ENCODE data around the gene GALNT10.

The GALNT10 gene

DNA sequence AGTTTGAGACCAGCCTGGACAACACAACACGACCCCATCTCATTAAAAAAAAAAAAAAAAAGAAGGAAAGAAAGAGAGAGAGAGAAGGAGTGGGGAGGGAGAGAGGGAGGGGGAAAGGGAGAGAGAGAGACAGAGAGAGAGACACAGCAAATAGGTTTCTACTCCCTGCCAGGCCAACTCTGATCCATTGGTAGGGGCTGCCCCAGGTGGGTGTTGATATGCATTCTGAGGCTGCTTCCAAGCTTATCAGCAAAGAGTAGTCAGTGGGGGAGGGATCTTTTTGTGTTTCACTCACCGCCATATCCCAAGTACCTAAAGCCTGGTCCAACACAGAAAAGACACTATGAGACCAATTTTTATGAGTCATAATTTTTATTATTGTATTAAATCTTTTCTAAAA is 198.3 kb downstream of the GALNT10 start:
- DNase-seq: no peak

DNA sequence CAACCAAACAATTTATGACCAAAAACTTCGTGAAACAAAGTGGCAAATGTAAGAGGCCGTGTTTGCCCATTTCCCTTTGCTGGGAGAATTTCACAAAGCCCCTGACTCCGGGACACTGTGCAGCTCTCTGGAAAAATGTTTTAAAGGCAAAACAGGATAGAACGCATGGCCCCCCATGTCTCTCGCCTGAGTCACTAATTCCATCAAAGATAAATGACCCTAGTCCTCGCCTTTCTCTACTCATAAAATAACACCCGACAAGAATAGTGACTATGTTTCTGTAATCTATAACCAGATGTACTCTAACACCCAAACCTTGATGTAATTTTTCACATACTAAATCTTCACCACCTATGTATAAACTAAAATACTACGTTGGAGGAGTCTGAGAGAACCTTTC is 199.6 kb downstream of the GALNT10 start:
- no peak for DNase-seq

DNA sequence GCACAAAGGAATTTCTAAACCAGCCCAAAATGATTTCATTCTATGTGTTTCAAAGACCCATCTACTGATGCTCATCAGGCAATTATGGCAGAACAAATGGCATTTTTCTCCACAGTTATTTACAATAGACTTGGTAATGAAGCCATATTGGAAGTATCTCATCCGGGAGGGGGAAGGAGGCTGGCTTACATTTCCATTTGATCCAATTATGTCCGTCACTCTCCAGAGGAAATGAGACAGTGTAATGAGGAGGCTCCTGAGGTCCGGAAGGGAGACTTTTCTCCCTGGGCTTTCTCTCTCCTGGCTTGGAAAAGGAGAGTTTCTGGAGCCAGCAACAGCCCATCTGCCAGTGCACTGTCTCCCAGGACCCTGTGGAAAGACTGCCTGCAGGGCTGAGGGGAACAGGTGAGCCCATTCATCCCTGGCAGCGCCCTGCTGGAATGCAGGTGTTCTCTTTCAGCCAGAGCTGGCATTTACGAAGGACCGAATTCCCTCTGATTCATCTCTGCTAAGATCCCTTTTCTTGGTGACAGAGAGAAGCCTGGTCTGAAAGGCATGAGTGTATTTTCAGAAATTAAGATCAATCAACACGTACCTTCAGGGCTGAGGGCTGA is 200.3 kb downstream of the GALNT10 start:
- no peak for DNase-seq

DNA sequence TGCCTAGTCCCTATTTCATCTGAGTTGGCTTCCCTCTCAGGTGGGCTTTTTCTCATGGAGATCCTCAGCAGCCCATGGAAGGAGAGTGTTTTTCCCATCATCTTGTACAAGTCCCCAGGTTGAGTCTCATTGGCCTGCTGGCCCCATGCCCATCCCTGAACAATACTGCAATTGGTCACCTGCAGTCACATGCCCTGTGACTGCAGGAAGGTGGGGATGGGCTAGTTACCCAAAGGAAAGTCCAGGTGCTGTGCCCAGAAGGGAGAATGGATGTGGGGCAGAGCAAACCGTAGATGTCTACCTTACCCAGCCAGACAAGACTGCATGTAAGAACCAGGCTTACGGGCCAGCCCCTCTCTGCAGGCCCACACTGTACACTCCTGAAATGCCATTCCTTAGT is 201.3 kb downstream of the GALNT10 start:
- no peak for DNase-seq

DNA sequence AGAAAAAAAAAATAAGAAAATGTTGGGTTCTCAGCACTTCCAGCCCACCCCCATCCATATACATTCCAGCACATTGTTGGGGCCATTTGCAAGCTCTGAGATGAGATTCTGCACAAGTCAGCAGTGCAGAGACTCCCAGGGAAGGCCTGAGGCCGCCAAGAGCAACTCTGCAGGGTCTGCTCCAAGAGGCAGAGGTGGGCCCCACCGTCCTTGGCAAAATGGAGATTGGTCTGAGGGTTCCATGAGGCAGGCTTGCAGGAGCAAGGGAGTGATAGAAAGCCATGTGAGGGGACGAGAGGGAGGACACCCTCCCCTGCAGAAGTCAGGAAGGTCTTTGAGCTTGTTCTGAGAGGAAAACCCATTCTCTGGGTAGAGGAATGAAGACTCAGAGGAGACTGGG is 203.3 kb downstream of the GALNT10 start:
- no peak for DNase-seq

DNA sequence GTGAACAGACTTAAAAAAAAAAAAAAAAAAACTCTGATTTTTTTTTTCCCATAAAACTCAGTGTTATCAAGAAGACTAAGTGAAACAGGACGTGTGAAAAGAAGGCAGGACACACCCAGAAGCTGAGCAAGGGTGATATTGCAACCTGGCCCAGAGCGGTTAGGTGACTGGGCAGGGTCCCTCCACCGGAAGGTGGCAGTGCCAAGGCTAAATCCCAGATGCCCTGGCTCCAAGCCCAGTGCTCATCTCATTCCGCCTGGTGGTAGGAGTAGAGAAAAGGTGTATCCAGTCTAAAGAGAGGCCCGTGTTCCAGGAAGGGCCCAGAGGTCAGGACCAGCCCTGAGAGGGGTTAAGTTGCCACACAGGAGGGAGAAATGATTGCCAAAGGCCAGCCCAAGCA is 203.8 kb downstream of the GALNT10 start:
- no peak for DNase-seq

DNA sequence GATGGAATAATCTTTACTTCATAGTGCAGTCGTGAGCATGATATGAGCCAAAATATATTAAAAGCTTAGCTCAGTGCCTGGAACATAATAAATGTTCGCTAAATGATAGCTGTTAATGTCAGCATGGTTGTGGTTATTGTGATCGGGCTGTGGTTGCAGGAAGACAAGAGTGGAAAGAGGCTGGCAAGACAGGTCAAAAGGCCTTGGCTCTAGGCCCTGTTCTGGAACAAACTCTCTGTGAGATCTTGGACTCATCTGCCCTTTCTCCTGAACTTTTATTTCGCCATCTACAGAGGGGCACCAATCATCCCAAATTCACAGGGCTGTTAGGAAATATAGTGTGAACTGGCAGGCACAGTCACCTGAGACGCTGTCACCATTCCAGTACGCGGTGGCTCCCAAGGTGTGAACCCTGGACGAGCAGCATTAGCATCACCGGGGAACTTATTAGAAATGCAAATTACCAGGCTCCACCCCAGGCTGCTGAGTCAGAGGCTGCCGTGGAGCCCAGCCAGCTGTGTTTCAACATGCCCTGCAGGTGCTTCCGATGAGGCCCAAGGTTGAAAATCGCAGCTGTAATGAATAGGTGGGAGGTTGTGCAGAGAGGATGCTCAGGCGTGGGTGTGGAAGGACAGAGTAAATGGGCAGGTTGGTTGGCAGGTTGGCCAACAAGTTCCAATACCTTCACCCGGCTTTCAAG is 205.0 kb downstream of the GALNT10 start:
- no peak for DNase-seq

DNA sequence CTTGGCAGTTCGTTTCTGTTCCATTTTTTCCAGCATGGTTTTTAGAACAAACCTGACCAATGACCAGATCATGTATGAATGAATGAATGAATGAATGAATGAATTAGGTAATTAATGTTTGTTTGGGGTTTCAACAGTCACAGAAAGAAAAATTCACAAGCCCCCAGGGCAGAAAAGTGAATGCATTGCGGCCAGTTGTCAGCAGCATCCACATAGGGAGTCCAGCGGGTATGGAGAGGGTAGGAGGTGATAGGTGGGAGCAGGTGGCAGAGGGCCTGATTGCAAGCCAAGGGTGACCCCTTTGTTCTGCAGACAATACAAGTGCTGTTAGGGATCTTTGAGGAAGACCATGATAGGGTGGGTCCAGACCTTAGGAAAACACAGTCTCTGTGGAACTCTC is 205.6 kb downstream of the GALNT10 start:
- DNase-seq: no peak

DNA sequence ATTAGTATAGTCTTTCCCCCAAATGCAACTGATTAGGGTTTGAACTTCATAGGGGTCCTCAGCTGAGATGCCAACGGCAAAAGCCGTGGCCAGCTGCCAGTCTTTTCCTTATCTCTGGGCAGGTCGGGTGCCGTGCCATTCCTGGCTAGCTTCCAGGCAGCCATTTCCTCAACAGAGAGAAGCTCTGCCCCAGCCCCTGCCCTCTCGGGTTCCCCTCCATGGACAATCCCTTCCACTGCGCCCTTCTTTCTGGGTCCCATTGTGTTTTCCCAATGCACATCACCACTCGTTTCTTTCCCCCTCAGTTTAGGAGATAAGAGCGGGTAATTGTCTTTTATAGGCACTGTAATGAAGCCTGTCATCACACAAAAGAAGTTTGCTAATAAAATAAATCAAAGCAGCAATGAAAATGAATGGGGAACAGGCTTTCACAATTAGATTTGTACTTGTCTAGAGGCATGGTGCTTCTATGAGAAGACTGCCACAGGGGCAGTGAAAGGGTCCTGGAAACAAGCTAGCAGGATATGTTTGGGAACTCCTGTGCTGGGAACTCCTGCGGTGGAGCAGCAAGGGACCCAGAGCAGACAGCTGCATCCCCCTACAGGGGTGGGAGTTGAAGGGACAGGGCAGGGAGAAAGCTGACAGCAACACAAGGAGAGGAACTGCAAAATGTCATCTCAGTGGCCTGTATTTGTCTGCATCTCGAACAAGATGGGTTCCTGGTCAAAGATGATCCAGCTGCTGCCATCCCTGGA is 207.3 kb downstream of the GALNT10 start:
- no peak for DNase-seq

DNA sequence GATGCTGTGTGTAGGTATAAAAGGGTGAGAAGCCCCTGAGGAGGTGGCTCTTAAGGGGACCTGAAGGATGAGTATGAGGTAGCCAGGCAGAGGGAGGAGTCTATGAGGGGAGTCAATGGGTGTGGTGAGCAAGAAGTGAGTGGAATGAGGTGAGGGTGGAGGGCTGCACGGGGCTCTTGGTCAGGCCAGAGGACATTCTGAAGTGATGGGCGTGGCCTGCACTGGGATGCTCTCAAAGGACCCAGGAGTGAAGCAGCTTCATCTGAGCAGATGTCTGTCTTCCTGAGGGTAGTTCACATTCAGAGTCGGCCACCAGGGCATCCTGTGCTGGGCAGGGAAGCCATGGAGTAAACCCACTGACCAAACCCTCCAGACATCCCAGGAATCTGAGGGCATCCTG is 210.1 kb downstream of the GALNT10 start:
- no peak for DNase-seq

DNA sequence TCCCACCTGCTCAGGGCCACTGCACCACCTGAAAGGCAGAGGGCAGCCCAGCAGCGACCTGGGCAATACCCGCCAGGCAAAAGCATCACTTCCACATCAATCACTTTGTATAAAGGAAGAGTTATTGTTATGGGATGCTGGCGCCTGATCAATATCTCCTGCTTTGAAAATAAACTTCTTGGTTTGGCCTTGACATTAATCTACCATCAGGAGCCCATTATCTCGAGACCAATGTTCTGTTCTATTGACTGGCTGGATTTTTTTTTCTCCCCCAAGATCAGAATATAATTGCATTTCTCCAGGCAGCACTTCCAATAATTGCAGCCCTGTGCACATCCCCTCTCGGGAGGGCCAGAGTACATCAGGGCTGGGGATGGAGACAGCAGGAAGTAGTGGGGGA is 210.8 kb downstream of the GALNT10 start:
- no peak for DNase-seq

DNA sequence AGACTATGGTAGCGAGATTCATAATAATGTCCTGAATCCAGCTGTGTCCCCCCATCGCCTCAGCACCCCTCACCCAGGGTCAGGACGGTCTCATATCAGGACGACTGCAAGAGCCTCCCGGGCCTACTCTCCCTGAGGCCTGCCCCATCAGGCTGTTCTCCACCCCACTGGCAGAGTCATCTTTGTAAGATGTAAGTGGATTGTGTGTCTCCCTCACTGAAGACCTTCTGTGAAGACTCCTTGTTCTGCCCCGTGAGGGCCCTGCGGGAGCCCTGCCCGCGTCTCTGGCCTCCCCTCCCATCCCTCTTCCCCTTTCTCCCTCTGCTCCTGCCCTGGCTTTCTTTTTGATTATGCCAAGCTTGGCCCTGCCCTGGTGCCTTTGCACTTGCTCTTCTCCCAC is 211.4 kb downstream of the GALNT10 start:
- DNase-seq: no peak

DNA sequence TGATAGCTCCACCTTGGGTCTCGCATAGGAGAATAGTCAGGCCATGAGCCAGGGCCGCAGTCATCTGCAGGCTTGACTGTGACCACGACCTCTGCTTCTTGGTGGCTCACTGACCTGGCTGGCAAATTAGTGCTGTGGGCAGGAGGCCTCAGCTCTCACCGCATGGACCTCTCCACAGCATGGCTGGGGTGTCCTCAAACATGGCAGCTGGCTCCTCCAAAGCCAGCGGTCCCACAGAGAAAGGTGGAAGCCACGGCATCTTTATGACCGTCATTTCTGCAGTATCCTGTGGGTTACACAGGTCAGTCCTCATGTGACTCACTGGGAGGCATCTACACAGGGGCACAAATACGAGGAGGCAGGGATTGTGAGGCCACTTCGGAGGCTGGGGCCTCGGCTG is 212.1 kb downstream of the GALNT10 start:
- DNase-seq: no peak

DNA sequence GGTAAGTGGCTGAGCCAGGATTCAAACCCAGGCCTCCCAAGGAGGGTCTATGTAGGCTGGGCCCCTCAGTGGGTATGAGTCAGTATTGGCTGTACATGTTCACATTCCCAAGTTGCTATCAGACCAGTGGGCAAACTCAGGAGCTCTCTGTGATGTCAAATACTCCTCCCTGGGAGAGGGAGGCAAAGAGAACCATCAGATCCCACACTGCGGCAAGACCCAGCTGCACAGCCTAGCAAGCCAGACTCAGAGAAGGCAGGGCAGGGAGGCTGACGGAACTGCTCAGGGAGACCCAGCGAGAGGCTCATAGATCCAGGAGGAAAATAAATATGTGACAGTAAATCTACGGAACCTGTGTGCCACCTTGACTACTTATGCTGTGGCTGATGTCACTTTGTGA is 212.7 kb downstream of the GALNT10 start:
- no peak for DNase-seq

DNA sequence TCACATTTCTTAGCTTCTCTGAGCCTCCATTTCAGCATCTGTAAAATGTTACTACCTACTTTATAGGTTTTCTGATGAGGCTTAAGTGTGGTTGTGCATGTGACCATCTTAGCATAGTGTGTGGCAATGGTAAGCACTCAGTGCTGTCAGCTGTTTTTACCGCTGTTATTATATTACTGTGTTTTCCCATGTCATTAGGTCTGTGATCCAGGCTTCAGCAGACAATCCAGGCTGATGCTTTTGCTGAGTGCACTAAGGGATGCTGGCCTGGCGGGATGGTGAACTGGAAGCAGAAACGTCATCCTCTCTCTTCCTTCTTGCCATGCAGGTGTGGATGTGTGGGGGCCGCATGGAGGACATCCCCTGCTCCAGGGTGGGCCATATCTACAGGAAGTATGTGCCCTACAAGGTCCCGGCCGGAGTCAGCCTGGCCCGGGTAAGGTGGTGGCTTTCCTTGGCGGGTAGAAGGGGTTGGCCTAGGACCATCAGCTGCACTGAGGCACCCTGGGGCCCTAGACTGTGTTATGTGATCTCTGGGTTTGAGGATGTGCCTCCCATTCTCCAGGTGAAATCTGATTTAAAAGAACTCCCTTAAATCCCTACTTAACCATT is 213.3 kb downstream of the GALNT10 start:
- DNase-seq: no peak

DNA sequence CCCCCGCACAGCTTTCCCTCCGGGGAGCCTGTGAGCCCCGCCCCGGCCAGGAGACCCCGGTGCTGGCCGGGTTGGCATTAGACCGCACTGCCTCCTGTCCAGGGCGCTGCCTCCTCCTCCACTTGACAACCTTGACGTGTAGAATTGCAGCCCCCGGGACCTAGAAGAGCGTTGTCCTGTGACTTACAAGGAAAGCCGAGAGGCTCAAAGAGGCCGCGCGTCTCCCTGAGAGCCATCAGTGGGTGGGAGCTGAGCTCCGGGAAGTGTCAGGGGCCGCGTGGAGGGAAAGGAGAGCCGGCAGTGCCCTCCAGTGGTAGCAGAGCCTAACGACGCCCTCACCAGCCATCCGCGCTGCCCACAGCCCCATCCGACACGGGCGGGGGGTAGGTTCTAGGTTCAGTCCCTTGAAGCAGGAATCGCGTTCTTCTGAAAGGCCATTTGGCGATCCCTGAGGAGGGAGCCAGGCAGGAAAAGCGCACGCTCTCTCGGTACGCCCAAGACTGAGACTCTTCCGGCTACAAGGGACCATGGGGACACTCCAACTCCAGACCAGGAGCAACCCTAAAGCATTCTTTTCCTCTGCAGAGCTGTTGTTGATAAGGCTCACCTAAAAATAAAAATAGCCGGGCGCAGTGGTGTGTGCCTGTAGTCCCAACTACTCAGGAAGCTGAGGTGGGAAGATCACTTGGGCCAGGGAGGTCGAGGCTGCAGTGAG is 214.7 kb downstream of the GALNT10 start:
- DNase-seq: peak; percentile 52

DNA sequence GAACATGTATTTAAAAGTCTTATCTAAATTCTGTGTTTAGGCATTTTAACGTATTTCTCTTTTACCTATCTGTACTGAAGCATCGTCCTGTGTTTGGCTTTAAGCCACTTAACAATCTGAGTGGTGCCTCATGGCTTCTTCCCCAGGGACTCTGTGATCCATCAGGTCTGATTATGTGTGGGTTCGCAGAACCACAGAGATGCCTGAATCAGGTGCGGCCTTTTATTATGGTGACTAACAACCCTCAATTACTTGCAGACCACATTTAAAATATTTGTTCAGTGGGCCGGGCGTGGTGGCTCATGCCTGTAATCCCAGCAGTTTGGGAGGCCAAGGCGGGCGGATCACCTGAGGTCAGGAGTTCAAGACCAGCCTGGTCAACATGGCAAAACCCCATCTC is 215.7 kb downstream of the GALNT10 start:
- DNase-seq: no peak

DNA sequence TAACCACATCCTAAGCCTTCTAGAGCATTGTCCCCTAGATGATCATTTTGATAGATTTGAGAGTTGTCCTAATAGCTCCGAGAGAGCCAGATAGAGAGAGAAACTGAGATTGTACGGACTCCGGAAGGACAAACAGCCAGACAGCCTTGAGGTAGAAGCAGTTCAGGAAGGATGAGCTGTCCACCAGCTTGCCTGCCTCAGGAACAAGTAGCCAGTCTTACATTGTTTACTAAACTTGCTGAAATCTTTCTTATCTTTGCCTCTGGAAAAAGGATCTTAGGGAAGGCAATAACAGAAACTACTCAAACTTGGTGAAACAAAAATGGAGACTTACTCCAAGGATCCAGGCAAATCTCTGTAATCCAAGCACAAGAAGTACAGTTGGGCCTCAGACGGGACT is 216.3 kb downstream of the GALNT10 start:
- no peak for DNase-seq

DNA sequence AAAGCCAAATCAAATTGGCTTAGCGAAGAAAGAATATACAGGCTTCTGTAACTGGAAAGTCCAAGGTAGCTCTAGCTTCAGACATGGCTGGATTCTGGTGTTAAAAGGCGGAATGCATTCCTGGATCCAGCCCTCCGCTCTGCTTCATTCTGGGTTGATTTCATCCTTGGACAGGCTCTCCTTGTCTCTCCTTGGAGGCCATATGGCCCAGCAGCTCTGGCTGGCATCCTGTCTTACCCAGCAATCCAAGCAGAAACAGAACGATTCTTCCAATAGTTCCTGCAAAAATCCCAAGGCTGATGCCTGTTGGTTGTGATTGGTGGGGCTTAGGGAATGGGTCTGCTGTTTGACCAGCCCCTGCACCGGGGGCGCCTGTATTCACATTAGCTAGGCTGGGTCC is 218.3 kb downstream of the GALNT10 start:
- DNase-seq: no peak

DNA sequence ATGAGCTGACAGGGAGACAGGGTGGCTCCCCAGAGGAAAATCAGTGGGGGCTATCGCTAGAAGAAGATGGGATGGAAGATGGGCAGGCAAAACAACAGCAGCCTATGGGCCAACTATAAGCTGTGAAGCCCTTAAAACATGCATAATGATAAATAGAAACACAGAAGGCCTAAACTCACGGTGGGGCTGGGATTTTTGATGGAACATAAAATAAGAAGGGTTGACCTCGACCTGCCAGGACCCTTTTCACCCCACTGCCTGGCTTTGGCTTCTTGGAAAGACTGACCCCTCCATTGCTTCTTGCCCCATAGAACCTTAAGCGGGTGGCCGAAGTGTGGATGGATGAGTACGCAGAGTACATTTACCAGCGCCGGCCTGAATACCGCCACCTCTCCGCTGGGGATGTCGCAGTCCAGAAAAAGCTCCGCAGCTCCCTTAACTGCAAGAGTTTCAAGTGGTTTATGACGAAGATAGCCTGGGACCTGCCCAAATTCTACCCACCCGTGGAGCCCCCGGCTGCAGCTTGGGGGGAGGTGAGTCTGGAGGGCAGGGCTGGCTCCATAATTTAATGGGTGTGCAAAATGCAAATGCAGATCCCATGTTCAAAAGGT is 218.8 kb downstream of the GALNT10 start:
- no peak for DNase-seq

DNA sequence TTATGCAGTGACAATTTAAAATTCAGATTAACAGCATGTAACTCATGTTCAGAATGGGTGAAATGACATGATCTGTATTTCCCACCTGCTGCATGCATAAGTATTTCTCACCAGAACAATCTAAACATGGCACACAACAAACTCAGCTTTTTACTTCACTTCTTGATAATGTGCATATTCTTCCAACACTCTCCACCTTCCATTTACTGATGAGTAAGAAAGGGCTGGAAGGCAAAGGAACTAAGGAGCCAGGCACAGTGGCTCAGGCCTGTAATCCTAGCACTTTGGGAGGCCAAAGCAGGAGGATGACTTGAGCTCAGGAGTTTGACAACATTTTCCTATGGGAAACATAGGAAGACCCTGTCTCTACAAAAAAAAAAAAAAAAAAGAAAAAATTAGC is 219.5 kb downstream of the GALNT10 start:
- no peak for DNase-seq

DNA sequence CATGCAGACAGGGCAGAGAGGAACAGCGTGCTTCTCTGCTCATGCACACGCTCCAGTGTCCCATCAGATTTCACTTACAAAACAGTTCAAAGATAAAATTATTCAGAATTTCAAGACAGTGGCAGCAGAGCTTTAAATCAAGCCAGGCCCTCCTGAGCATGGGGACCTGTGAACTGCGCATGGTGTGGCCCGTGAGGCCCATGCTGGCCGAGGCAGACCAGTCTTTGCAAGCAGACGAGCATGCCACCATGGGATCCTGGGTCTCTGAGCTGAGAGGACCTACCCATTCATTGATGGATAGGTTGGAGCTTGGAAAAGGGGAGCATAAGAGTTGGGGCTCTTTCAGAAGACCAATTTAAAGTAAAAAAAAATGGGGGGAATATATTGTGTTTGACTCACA is 220.3 kb downstream of the GALNT10 start:
- no peak for DNase-seq

DNA sequence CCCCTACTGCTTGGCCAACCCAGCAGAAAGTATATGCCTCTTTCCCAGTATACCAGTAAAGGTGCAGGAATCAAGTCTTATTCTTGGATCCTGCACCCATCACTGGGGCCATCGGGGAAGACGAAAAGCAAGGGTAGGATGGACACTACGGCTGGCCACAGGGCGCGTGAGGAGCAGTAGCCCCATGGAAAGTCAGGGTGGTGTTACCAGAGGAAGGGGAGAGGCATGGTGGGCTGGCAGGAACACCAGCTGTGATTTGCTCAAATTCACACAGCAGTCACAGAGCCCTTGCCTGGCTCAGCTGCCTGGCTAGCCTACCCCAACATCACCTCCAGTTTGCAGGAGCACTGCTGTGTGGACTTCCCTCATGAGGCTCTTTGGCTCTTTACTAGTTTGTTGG is 220.8 kb downstream of the GALNT10 start:
- no peak for DNase-seq
